Activated CD8-positive, alpha-beta memory T cell treated with anti-CD3 and anti-CD28 coated beads for 36 hours (primary cell): ENCODE measurements around the gene MROH2A. TPM values are rescaled to one million over a fixed set of nuclear protein-coding genes. Genes with fewer than 3 reads are reported as not detected.

Experiments
- CTCF ChIA-PET: fragments of 350-600 bp; sonication (Branson Sonifier 250); formaldehyde crosslinking; loops from one replicate; lab custom pipeline; 2021; ENCODE audit warnings: antibody characterized with exemption; lab: Charles Lee
- POLR2A ChIA-PET: fragments of 350-600 bp; sonication (Branson Sonifier 250); formaldehyde crosslinking; loops from one replicate; lab custom pipeline; 2021; ENCODE audit warnings: antibody characterized with exemption; lab: Charles Lee
- total RNA-seq, 2 experiments: library from RNA; stranded (reverse); gene quantifications; one replicate each; pipeline ENCODE4 v1.2.3, GENCODE V29; 2021

MROH2A gene
- total RNA-seq, 2 experiments from 2014 or later, result not detected

GRCh38 chr2:233830111-233830802, 52.1 kb downstream of the MROH2A start:
- ChIA-PET POLR2A (no interaction called here), CTCF (no interaction called here)

- ChIA-PET POLR2A (no interaction called here), CTCF (no interaction called here)
Measured at GRCh38 chr2:233831011-233831721, 53.0 kb downstream of the MROH2A start.

DNA sequence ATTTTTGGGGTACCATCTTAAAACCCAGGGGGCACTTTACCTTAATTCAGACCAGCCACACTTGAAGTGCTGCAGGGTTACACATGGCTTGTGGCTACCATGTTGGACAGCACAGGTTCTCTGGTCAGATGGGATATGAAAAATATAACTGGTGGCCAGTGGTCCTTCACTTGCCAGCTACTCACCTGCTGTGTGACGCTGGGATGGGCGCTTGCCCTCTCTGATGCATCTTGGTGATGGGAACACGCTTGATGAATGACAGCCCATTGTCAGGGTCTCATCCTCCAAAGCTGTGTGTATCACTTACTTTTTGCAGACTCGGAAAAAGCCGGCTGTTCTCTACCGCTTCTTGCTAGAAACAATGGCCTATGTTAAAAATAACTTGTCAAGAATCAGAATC, 53.7 kb downstream of the MROH2A start:
- ChIA-PET POLR2A (no interaction called here), CTCF (no interaction called here)

- CTCF ChIA-PET, result no interaction called here
Measured at GRCh38 chr2:233832414-233832813, 54.3 kb downstream of the MROH2A start.

DNA sequence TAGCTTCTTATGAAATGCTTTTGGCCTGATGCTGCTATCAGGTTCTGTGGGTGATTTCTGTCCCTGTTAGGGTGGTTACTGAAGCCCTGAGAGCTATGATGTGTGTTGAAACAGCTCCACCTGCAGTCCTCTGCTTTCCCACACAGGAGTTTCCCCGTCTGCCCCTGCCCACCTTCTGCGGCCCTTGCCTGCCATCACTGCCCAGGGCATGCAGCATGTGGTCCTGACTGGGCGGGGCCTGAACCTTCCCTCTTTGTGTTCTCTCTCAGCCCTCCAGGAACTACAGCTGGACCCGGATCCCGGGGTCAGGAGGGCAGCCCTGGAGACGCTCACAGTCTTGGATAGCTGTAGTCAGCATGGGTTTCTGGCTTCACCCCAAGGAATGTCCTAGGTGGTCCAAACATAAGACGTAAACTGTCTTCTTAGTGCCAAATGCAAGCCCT, 54.8 kb downstream of the MROH2A start:
- ChIA-PET POLR2A (no interaction called here), CTCF (interaction anchor here (0.7 kb wide), 1 partner anchor 1097 kb away, joined by 3 read pairs; no protein-coding TSS in a partner anchor)

More at GRCh38 chr2:233832414-233832813, 54.3 kb downstream of the MROH2A start:
- POLR2A ChIA-PET, result no interaction called here

DNA sequence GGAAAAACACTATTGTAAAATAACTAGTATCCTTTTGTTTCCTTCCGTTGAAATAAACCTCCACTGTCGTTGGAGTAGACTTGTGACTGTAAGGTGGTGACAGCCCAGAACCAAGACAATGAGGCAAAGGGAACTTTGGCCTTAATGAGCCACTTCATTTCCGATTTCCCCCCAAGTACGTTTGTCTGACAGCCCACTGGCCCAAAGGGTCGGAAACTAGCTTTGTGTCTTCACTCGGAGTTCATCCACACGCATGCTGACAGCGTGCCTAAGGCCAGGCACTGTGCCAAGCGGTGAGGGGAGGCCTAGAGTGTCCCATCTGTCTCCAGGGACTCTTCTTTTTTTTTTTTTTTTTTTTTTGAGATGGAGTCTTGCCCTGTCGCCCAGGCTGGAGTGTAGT, 55.2 kb downstream of the MROH2A start:
- ChIA-PET POLR2A (no interaction called here), CTCF (interaction anchor here (0.7 kb wide), 1 partner anchor 1096 kb away, joined by 3 read pairs; no protein-coding TSS in a partner anchor)

DNA sequence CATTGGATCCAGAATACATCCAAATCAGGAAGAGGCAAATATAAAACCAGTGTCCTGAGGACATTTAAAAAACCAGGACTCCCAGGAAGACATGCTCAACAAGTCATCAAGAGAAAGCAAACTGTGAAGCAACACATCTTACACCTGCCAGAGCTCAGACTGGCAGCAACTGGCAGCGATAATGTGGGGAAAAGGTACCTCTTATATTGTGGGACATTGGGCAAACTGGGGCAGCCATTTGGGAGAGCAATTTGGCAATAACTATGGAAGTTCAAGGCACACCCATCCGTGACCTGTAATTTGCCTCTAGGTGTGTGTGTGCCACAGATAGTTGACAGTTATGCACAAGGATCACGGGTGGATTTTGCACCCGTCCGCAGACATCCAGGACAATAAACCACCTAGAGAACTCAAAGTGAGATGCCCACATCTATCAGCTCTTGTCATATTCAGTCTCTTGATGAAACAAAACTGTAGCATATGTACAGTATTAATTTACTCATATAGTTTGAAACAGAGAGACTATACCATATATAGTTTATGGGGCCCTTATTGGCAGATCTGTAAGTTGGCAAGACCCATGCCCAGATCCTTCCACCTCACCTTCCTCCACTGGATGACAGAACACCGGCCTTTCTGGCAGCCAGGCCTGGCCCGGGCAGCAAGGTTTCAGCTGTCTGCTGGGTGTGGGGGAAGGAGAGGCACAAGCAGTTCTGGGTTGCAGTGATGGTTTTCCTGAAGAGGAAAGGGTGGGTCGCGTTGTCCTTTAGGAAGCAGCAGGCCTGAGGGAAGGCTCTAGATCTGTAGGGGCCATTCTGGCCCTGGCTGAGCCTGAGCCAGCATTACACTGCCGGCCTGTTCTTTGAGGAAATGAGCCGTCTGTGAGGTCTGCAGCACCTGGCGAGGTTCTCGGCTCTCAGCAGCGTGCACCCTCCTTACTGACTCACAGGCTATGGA, 57.4 kb downstream of the MROH2A start:
- CTCF ChIA-PET, result no interaction called here
- POLR2A ChIA-PET, result no interaction called here

- CTCF ChIA-PET, result no interaction called here
- POLR2A ChIA-PET, result no interaction called here
Measured at GRCh38 chr2:233836359-233836758, 58.2 kb downstream of the MROH2A start.

GRCh38 chr2:233837694-233838229, 59.6 kb downstream of the MROH2A start:
- POLR2A ChIA-PET, result no interaction called here
- CTCF ChIA-PET, result no interaction called here

GRCh38 chr2:233838251-233838650, 60.1 kb downstream of the MROH2A start:
- ChIA-PET POLR2A (no interaction called here), CTCF (no interaction called here)

DNA sequence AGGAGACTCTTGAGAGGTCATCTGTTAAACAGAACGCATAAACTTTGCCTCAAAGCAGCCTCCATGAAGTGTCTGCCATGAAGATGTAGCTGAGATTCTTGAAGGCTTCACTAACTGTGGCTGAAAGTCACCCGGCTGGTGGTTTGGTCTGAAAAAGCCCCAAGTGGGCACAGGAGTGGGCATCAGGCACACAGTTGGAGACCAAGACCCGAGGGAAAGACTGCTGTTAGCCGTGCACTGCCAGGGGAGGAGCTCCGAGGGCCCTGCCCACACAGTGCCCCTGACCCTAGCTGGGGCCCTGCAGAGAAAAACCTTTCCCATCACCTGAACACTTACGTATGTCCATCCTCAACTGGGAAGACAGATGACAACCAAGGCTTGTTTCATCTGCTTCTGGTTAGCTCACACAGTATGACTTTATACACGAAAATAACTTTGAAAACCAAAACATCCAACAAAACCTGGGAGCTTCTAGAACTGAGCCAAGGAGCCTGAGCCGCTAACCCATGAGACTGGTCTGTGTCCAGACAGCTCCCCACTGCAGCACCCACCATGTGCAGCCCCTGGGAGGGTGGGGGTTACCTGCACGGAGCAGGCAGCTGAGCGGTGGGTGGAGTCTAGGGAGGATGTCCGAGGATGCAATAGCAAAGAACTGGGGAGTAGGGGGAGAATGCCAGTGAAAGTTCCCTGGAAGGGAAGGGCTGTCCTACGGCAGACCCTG, 60.8 kb downstream of the MROH2A start:
- ChIA-PET CTCF (no interaction called here), POLR2A (no interaction called here)

GRCh38 chr2:233839447-233839820, 61.3 kb downstream of the MROH2A start:
- CTCF ChIA-PET, result no interaction called here
- POLR2A ChIA-PET, result no interaction called here

- ChIA-PET CTCF (no interaction called here), POLR2A (no interaction called here)
Measured at GRCh38 chr2:233840520-233840919, 62.4 kb downstream of the MROH2A start.

GRCh38 chr2:233841183-233841582, 63.1 kb downstream of the MROH2A start:
- CTCF ChIA-PET, result no interaction called here
- POLR2A ChIA-PET, result no interaction called here

DNA sequence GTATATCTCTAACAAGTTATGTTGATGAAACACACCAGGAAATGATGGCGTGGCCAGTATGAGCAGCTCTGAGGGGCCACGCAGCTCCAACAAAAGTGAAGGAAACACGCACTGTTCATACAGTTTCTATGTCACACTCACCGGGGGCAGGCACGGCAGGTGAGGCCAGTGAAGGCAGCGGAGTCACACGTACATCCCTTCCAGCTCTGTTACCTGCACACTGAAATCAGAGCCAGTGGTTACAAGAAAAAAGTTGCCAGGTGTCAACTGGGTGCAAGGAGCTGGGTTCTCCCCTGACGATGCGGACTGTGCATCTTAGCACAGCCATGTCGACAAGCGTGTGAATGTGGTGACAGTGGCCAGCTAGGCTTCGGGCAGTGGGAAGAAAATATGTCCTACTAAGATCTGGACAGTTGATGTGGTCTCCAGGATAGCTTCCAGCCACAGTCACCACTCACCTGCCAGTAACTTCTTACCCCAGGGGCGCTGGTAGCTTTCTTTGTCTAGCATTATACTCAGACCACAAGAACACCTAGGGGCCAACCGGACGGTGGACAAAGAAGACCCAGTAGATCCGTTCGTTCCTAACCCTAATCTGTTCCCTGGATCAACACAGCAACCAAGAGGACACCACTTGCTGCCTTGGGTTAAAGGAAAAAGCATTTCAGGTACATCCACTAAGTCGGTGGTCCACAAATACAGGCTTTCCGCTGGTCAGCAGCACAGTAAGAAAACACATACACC, 66.1 kb downstream of the MROH2A start:
- ChIA-PET POLR2A (no interaction called here), CTCF (no interaction called here)

- ChIA-PET CTCF (no interaction called here), POLR2A (no interaction called here)
Measured at GRCh38 chr2:233844836-233845235, 66.7 kb downstream of the MROH2A start.

DNA sequence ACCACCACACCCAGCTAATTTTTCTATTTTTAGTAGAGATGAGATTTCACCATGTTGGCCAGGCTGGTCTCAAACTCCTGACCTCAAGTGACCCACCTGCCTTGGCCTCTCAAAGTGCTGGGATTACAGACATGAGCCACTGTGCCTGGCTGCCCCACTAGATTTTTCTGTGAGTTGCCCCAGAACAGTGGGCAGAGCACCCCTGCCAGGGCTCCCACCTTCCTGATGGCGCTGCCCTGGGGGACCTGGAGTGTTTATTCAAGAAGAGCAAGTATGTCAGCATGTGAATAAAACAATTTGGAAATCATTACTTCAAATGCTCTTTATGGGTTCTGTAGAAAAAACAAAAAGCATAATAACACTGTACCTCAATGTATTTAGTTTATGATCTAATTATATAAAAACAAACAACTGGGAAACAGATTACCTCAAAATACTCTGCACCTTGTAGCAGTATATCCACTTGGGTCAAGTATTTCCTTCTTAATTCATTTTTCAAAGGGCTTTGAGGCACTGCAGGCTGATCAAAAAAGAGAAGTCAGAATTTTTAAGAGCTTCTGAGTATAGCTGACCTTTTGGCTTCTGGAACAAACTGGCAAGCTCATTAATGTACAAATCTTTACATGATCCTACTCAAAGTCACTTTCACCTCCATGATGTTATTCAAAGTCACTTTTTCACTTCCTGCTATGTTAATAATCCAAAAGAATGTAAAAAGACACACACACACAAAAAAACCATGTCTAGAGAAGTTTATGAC, 67.4 kb downstream of the MROH2A start:
- CTCF ChIA-PET, result no interaction called here
- POLR2A ChIA-PET, result no interaction called here
